Epithelial cell of proximal tubule (primary cell): ENCODE measurements around the gene TGFBI. TPM values are rescaled to one million over a fixed set of nuclear protein-coding genes. Genes with fewer than 3 reads are reported as not detected.

Experiments
- DNase-seq: peaks from one replicate; pipeline ENCODE4 v3.0.0-alpha.2; 2011; ENCODE audit warnings: low read depth
- H3K4me3 ChIP-seq: 2 replicates; pipeline ENCODE4 v1.5.1; 2011; ENCODE audit warnings: low read depth, mild to moderate bottlenecking, low read length
- CTCF ChIP-seq: conservative IDR thresholded peaks from 2 replicates; pipeline ENCODE4 v1.5.1; 2012; ENCODE audit warnings: low read depth, mild to moderate bottlenecking, low read length
- total RNA-seq: library from RNA; depleted of rRNA; stranded (reverse); fragments of >200 nt; gene quantifications from 2 replicates; pipeline ENCODE4 v1.2.3, GENCODE V29; 2015

The TGFBI gene
- total RNA-seq, 1 donor from 2014 or later: 371 TPM

DNA sequence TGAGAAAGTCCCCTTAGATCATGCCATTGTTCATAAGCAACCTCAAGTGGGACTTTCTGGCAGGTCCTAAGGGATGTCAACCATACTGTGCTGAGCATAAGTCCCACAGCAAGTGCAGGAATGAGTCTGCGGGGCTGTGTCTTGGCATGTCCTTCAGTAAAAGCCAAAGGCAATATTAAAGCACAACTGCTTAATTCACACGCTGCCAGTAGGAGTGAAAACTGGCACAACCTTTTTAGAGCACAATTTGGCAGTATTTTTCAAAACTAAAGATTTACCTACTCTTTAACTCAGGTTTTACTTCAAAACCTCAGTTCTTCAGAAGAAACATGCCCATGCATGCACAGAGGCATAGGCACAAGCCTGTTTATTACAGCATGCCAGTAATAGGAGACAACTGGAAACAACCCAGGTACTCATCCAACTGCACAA lies 79.4 kb downstream of the TGFBI start:
- TF ChIP-seq CTCF: no peak
- no peak overlapping the region for H3K4me3 ChIP-seq
- no peak for DNase-seq

DNA sequence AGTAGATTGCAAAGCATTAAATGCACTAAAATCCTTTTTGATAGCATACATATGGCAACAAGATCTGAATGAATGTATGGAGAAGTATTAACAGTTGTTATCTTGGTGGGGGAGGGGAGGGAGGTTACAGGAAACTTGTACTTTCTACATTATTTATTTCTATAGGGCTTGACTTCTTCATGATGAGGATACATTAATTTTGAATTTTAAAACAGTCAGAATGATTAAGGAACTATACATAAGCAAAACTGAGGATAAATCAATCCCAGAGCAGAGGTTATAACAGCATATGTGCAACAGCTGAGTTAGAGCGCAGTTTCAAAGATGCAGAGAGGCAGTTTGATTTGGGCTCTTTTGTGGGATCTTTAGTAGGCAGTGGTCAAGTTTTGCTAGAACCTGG lies 80.0 kb downstream of the TGFBI start:
- DNase-seq: no peak
- no peak for TF ChIP-seq CTCF
- no peak overlapping the region for H3K4me3 ChIP-seq

DNA sequence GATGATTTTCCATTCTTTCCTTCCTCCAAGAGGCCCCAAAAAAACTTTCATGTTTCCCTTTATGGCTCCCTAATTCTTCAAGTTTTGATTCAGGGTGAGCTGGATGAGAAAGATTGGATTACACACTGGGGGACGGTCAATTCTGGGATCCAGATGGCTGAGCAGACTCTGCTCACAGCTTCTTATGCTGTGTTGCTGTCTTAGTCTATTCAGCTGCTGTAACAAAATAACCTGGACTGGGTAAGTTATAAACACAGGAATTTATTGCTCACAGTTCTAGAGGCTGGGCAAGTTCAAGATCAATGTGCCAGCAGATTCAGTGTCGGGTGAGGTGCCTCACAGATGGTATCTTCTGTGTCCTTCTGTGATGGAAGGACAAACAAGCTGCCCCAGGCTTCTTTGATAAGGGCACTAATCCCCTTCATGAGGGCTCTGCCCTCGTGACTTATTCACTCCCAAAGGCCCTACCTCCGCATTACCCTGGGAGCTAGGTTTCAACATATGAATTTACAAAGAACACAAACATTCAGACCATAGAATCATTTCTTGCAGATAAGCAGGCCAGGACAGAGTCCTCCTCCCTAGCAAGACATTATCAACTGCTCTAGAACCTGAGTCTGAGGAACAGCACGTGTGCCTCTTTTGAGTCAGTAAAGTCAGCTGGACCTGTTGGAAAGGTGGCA lies 80.8 kb downstream of the TGFBI start:
- TF ChIP-seq CTCF: no peak
- DNase-seq: no peak
- H3K4me3 ChIP-seq: no peak overlapping the region

Other genes starting within 250 kb of the TGFBI start
- not detected in 2 replicates for gene SLC25A48, start 194.3 kb upstream of the TGFBI start, total RNA-seq
- not detected in 2 replicates for gene IL9, start 133.1 kb upstream of the TGFBI start, total RNA-seq
- not detected in 2 replicates for gene LECT2, start 74.0 kb upstream of the TGFBI start, total RNA-seq
- 32.9 and 34.1 TPM in 2 replicates for gene SMAD5, start 103.9 kb downstream of the TGFBI start, total RNA-seq
- not detected in 2 replicates for gene SMIM32, start 164.2 kb downstream of the TGFBI start, total RNA-seq